H1 (cell line): ENCODE data around the gene SLC2A8. TPM values are rescaled to one million over a fixed set of nuclear protein-coding genes. Genes with fewer than 3 reads are reported as not detected.

Experiments
- BACH1 ChIP-seq: IDR thresholded peaks from 2 replicates; pipeline ENCODE4 v1.6.1; 2012; ENCODE audit warnings: low read length, improper control_type of control experiment
- POLR2AphosphoS5 ChIP-seq: IDR thresholded peaks from 2 replicates; pipeline ENCODE4 v1.6.1; 2011; ENCODE audit warnings: low read depth, low read length
- YY1 ChIP-seq: IDR thresholded peaks from 2 replicates; pipeline ENCODE4 v1.6.1; 2011; ENCODE audit warnings: low read depth, mild to moderate bottlenecking, low read length
- polyA plus RNA-seq, 7 experiments: library from polyadenylated mRNA; depleted of rRNA in 3 of 7; stranded (reverse) in 5 of 7; unstranded in 2 of 7; fragments of >200 nt in 5 of 7; fragments of 200-250 nt in 2 of 7; gene quantifications; 1 replicate in 5 of 7; 2 replicates in 1 of 7; 4 replicates in 1 of 7; pipeline versions ENCODE4 v1.2.1 to v1.2.3, GENCODE V29; 2011 to 2013; ENCODE audit warnings: missing spikeins in 2 of 7, mixed read lengths in 2 of 7
- total RNA-seq: library from RNA; stranded (reverse); fragmentation: NEBNext Ultra II Directional; extraction: Animal tissue kit (Norgen Biotek cat#: 25700); gene quantifications from 2 replicates; pipeline ENCODE4 v1.2.1, GENCODE V29; 2021
- TF ChIP-seq, protein P1 (sequence below): fragments of 300-600 bp; sonication (generic); IDR thresholded peaks from 2 replicates; pipeline ENCODE4 v1.7.1; 2012; ENCODE audit warnings: low read length, moderate library complexity, mild to moderate bottlenecking, inconsistent platforms; ENCODE audit not compliant: insufficient replicate concordance
- TF ChIP-seq, protein P2 (sequence below): IDR thresholded peaks from 2 replicates; pipeline ENCODE4 v1.6.1; 2012; ENCODE audit warnings: low read length, inconsistent platforms

SLC2A8 gene
- total and polyA plus RNA-seq, 2 of the 8 experiments (the other 6 are each of a cell fraction or from before 2014, with no cell fraction given) = 24.6 to 36.4 TPM

DNA sequence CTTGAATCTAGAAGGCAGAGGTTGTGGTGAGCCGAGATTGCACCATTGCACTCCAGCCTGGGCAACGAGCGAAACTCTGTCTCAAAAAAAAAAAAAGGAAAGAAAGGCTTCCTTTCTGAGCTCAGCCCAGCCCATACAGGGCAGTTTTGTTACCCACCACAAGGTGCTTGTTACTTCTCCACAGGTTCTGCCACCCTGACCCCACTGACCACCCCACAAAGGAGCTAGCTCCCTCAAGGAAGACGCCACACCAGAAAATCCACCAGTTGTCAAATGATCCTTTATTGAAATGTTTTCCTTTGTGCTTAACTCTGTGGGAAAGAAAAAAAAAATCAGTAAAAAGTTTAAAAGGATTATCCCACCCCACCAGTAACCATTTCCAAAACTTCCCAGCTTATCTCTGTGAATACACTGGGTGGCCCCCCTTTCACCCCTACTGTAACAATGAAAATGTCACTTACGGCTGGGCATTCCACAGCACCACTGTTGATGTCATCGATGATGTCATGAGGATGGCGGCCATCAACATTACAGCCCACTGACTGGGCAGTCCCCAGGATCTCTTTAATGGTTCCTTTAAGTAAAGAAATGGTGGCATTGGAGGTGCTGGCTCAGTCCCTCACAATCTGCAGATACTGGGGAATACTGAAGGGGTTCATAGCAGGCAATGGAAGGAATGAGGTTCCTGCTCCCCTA, 50.6 kb downstream of the SLC2A8 start (continued):
- TF ChIP-seq, protein P1, sequence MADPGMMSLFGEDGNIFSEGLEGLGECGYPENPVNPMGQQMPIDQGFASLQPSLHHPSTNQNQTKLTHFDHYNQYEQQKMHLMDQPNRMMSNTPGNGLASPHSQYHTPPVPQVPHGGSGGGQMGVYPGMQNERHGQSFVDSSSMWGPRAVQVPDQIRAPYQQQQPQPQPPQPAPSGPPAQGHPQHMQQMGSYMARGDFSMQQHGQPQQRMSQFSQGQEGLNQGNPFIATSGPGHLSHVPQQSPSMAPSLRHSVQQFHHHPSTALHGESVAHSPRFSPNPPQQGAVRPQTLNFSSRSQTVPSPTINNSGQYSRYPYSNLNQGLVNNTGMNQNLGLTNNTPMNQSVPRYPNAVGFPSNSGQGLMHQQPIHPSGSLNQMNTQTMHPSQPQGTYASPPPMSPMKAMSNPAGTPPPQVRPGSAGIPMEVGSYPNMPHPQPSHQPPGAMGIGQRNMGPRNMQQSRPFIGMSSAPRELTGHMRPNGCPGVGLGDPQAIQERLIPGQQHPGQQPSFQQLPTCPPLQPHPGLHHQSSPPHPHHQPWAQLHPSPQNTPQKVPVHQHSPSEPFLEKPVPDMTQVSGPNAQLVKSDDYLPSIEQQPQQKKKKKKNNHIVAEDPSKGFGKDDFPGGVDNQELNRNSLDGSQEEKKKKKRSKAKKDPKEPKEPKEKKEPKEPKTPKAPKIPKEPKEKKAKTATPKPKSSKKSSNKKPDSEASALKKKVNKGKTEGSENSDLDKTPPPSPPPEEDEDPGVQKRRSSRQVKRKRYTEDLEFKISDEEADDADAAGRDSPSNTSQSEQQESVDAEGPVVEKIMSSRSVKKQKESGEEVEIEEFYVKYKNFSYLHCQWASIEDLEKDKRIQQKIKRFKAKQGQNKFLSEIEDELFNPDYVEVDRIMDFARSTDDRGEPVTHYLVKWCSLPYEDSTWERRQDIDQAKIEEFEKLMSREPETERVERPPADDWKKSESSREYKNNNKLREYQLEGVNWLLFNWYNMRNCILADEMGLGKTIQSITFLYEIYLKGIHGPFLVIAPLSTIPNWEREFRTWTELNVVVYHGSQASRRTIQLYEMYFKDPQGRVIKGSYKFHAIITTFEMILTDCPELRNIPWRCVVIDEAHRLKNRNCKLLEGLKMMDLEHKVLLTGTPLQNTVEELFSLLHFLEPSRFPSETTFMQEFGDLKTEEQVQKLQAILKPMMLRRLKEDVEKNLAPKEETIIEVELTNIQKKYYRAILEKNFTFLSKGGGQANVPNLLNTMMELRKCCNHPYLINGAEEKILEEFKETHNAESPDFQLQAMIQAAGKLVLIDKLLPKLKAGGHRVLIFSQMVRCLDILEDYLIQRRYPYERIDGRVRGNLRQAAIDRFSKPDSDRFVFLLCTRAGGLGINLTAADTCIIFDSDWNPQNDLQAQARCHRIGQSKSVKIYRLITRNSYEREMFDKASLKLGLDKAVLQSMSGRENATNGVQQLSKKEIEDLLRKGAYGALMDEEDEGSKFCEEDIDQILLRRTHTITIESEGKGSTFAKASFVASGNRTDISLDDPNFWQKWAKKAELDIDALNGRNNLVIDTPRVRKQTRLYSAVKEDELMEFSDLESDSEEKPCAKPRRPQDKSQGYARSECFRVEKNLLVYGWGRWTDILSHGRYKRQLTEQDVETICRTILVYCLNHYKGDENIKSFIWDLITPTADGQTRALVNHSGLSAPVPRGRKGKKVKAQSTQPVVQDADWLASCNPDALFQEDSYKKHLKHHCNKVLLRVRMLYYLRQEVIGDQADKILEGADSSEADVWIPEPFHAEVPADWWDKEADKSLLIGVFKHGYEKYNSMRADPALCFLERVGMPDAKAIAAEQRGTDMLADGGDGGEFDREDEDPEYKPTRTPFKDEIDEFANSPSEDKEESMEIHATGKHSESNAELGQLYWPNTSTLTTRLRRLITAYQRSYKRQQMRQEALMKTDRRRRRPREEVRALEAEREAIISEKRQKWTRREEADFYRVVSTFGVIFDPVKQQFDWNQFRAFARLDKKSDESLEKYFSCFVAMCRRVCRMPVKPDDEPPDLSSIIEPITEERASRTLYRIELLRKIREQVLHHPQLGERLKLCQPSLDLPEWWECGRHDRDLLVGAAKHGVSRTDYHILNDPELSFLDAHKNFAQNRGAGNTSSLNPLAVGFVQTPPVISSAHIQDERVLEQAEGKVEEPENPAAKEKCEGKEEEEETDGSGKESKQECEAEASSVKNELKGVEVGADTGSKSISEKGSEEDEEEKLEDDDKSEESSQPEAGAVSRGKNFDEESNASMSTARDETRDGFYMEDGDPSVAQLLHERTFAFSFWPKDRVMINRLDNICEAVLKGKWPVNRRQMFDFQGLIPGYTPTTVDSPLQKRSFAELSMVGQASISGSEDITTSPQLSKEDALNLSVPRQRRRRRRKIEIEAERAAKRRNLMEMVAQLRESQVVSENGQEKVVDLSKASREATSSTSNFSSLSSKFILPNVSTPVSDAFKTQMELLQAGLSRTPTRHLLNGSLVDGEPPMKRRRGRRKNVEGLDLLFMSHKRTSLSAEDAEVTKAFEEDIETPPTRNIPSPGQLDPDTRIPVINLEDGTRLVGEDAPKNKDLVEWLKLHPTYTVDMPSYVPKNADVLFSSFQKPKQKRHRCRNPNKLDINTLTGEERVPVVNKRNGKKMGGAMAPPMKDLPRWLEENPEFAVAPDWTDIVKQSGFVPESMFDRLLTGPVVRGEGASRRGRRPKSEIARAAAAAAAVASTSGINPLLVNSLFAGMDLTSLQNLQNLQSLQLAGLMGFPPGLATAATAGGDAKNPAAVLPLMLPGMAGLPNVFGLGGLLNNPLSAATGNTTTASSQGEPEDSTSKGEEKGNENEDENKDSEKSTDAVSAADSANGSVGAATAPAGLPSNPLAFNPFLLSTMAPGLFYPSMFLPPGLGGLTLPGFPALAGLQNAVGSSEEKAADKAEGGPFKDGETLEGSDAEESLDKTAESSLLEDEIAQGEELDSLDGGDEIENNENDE = no peak
- TF ChIP-seq, protein P2, sequence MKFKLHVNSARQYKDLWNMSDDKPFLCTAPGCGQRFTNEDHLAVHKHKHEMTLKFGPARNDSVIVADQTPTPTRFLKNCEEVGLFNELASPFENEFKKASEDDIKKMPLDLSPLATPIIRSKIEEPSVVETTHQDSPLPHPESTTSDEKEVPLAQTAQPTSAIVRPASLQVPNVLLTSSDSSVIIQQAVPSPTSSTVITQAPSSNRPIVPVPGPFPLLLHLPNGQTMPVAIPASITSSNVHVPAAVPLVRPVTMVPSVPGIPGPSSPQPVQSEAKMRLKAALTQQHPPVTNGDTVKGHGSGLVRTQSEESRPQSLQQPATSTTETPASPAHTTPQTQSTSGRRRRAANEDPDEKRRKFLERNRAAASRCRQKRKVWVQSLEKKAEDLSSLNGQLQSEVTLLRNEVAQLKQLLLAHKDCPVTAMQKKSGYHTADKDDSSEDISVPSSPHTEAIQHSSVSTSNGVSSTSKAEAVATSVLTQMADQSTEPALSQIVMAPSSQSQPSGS = peak; percentile 77; the same call in 1 of the 2 replicates
- TF ChIP-seq BACH1 (no peak), POLR2AphosphoS5 (no peak; the same call in none of the 2 replicates), YY1 (0 out of 2 replicates have a peak, but pooled peaks have one; percentile 27)
